ENCODE measurements around the gene THBS2.

DNA sequence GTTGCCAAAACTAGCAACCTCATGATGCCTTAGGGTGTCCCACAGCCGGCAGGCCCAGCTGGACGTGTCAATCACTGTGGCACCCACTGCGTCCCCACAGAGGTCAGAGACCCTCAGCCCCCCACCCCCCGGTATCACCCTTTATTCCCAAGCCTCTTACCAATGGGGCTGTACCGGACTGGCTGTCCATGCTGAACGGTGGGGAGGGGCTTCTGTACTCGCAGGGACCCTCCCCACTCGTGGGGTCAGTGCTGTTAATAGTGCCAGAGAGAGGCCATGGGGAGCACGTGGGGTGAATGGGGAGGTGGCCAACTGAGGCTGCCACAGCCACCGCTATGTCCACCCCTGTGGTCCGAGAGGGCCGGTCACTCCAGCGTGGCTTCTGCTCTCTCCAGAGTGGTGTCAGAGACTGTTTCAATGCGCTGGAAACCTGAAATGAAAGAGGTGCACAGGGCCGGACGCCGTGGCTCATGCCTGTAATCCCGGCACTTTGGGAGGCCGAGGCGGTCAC lies 68.6 kb downstream of the THBS2 start:
- TF ChIP-seq CBX5 (IDR thresholded peaks at IDR 0.05; ENCODE audit: low read depth, low read length) = no peak
- no peak for TF ChIP-seq SP1 (IDR thresholded peaks at IDR 0.05; ENCODE audit: low read depth, low read length)
- TF ChIP-seq, protein P1, sequence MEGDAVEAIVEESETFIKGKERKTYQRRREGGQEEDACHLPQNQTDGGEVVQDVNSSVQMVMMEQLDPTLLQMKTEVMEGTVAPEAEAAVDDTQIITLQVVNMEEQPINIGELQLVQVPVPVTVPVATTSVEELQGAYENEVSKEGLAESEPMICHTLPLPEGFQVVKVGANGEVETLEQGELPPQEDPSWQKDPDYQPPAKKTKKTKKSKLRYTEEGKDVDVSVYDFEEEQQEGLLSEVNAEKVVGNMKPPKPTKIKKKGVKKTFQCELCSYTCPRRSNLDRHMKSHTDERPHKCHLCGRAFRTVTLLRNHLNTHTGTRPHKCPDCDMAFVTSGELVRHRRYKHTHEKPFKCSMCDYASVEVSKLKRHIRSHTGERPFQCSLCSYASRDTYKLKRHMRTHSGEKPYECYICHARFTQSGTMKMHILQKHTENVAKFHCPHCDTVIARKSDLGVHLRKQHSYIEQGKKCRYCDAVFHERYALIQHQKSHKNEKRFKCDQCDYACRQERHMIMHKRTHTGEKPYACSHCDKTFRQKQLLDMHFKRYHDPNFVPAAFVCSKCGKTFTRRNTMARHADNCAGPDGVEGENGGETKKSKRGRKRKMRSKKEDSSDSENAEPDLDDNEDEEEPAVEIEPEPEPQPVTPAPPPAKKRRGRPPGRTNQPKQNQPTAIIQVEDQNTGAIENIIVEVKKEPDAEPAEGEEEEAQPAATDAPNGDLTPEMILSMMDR (IDR thresholded peaks at IDR 0.05; ENCODE audit: control extremely low read depth in 1 of 3, insufficient read depth in 1 of 3, low read depth in 1 of 3, low read length in 3 of 3) = no peak
- TF ChIP-seq TAF1 (IDR thresholded peaks at IDR 0.05; ENCODE audit: low read depth, low read length) = no peak
- no peak for TF ChIP-seq EP300 (IDR thresholded peaks at IDR 0.05; ENCODE audit: borderline replicate concordance in 1 of 2, low read depth in 2 of 2, low read length in 2 of 2)
- TF ChIP-seq JUN (IDR thresholded peaks at IDR 0.05; ENCODE audit: low read depth, low read length) = no peak

Data from H1 (cell line).